Lower leg skin (tissue), 4 donors: Measurements from ENCODE around the gene RPRD1B. TPM values are rescaled to one million over a fixed set of nuclear protein-coding genes. Genes with fewer than 3 reads are reported as not detected.
A peak's percentile ranks its signal among the peaks of the same experiment; 100 is the strongest.
"Not testable (repeated sequence)": the region's sequence is repeated elsewhere in the genome, so short reads cannot be mapped to it uniquely, and the experiment has no call there.

ENCODE experiments used
- DNase-seq, 2 donors: peaks; one replicate each; pipeline ENCODE4 v3.0.0-alpha.2; 2019; ENCODE audit warnings: low spot score in 2 of 2
- H3K4me3 ChIP-seq: fragments of 200-600 bp; sonication (generic); 2 replicates; pipeline ENCODE4 v1.5.1; 2017; ENCODE audit warnings: mild to moderate bottlenecking, low read depth; ENCODE audit not compliant: poor library complexity, severe bottlenecking
- POLR2A ChIP-seq, 2 donors: fragments of 450-650 bp; IDR thresholded peaks; one replicate each; pipeline ENCODE4 v1.6.1; 2016 to 2017; ENCODE audit warnings: antibody characterized with exemption in 2 of 2, mild to moderate bottlenecking in 1 of 2, moderate library complexity in 1 of 2
- WGBS, 2 donors: methylation state at CpG; one replicate each; pipeline ENCODE4 v1.1.5; 2018; 5-methylcytosine and 5-hydroxymethylcytosine counted together
- intact Hi-C: fragments of 100-400 bp; cut with DNase I; formaldehyde crosslinking; loops from one replicate; pipeline ENCODE4 v1.15.0; 2023; ENCODE audit warnings: low total_unique reads
- total RNA-seq, 4 donors: library from RNA; depleted of rRNA; stranded (reverse); fragments of >200 nt; gene quantifications; one replicate each; pipeline ENCODE4 v1.1.0, GENCODE V29; 2016
- TF ChIP-seq, protein P1 (sequence below), 3 donors: fragments of 450-650 bp; IDR thresholded peaks; one replicate each; pipeline ENCODE4 v1.5.1; 2016; ENCODE audit warnings: antibody characterized with exemption in 3 of 3, mild to moderate bottlenecking in 3 of 3, moderate library complexity in 2 of 3

The RPRD1B gene
- total RNA-seq, 4 donors from 2014 or later = 16.3 to 37.5 (median 22.9) TPM

GRCh38 chr20:38093641-38094077 is 60.1 kb downstream of the RPRD1B start:
- no peak for DNase-seq
- TF ChIP-seq, protein P1, sequence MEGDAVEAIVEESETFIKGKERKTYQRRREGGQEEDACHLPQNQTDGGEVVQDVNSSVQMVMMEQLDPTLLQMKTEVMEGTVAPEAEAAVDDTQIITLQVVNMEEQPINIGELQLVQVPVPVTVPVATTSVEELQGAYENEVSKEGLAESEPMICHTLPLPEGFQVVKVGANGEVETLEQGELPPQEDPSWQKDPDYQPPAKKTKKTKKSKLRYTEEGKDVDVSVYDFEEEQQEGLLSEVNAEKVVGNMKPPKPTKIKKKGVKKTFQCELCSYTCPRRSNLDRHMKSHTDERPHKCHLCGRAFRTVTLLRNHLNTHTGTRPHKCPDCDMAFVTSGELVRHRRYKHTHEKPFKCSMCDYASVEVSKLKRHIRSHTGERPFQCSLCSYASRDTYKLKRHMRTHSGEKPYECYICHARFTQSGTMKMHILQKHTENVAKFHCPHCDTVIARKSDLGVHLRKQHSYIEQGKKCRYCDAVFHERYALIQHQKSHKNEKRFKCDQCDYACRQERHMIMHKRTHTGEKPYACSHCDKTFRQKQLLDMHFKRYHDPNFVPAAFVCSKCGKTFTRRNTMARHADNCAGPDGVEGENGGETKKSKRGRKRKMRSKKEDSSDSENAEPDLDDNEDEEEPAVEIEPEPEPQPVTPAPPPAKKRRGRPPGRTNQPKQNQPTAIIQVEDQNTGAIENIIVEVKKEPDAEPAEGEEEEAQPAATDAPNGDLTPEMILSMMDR (IDR thresholded peaks at IDR 0.05) = no peak
- TF ChIP-seq POLR2A (IDR thresholded peaks at IDR 0.05) = no peak
- H3K4me3 ChIP-seq = no peak overlapping the region
- WGBS, 2 donors = 95 to 96% methylated on average over 8 of the region's 8 CpGs
- intact Hi-C loops = no loop called here

- H3K4me3 ChIP-seq = no peak overlapping the region
- peak in 1 of 2 donors; percentile 45 for DNase-seq
- TF ChIP-seq, protein P1 (IDR thresholded peaks at IDR 0.05) = no peak
- TF ChIP-seq POLR2A (IDR thresholded peaks at IDR 0.05) = no peak
- intact Hi-C loops = no loop called here
- WGBS, 2 donors = 67 to 73% methylated on average over 1 of the region's 1 CpG
These were observed 60.9 kb downstream of the RPRD1B start for GRCh38 chr20:38094373-38094891.

DNA sequence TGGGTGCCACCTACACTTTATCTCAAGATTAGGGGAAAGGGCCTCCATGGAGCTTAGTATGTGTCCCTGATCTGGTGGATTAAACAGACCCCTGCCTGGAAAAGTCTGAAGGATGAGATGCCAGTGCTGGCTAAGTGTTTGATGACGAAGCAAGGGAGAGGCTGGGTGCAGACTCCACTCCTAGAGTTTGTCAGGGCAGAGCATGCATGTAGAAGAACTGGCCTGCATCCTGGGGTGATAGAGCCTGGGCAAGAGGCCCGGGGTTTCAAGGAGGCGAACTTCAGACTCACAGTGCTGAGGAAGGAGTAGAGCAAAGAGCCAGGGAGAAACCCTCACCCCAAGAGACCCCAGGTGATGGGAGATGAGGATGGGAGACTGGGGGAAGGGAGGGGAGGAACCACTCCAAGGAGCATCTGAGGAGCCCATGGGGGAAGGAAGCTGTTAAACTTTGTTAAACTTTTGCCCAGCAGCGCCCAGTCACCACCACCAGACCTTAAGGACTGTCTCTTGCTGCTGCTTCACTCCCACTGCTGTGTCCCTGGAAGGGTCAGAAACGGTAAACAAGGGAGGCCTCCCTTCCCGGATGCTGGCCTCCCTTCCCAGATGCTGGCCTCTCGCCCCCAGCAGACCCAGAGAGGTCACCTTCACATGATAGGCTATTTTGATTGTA is 61.6 kb downstream of the RPRD1B start:
- H3K4me3 ChIP-seq = no peak overlapping the region
- DNase-seq = no peak
- intact Hi-C loops = no loop called here
- WGBS, 2 donors = 83 to 93% methylated on average over 7 of the region's 7 CpGs
- TF ChIP-seq, protein P1 (IDR thresholded peaks at IDR 0.05) = no peak
- TF ChIP-seq POLR2A (IDR thresholded peaks at IDR 0.05) = no peak

DNA sequence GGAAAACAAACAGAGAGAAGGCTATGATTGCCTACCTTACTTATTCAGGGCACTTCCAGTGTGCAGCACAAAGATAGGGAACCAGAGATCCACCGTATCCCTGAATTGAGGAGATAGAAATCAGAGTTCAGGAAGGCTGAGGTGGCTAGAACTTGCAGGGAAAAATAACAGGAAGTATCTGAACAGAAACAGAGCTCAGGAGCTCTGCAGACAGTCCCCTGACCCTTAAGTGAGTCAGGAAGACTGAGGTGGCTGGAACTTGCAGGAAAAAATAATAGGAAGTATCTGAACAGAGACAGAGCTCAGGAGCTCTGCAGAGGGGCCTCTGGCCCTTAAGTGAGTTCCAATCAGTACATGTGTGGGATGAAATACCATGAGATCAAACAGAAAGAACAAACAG is 65.4 kb downstream of the RPRD1B start:
- no peak for DNase-seq
- no peak overlapping the region for H3K4me3 ChIP-seq
- 88 to 89% methylated on average over 1 of the region's 1 CpG for WGBS, 2 donors
- TF ChIP-seq, protein P1 (IDR thresholded peaks at IDR 0.05) = no peak
- TF ChIP-seq POLR2A (IDR thresholded peaks at IDR 0.05) = no peak
- intact Hi-C loops = no loop called here

DNA sequence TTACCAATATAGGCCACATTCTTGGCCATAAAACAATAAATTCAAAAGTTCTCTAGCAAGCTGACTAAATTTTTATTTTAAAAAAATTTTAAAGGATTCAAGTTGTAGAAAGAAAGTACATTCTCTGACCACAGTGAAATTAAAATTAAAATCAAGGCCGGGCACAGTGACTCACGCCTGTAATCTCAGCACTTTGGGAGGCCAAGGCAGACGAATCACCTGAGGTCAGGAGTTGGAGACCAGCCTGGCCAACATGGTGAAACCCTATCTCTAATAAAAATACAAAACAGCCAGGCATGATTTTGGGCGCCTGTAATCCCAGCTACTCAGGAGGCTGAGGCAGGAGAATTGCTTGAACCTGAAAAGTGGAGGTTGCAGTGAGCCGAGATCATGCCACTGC is 68.7 kb downstream of the RPRD1B start:
- 94% methylated on average over 5 of the region's 5 CpGs for WGBS, 2 donors
- H3K4me3 ChIP-seq, intact Hi-C loops, DNase-seq: not testable (repeated sequence)

DNA sequence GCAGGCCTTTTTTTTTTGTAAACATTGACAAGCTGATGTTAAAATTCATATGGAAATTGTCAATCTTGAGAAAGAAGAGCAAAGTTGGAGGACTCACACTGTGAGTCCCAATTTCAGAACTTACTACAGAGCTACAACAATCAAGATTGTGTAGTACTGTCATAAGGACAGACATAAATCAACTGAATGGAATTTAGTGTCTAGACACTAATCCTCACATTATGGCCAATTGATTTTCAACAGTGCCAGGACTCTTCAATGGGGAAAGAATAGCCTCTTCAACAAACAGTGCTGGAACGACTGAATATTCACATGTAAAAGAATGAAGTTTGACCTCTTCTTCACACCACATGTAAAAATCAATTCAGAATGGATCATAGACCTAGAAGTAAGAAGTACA is 70.7 kb downstream of the RPRD1B start:
- TF ChIP-seq, protein P1 (IDR thresholded peaks at IDR 0.05) = no peak
- TF ChIP-seq POLR2A (IDR thresholded peaks at IDR 0.05) = no peak
- no peak for DNase-seq
- intact Hi-C loops = no loop called here
- no peak overlapping the region for H3K4me3 ChIP-seq
- WGBS, 2 donors = 27 to 34% methylated on average over 1 of the region's 1 CpG
